ENCODE results near the gene SRCAP.

DNA sequence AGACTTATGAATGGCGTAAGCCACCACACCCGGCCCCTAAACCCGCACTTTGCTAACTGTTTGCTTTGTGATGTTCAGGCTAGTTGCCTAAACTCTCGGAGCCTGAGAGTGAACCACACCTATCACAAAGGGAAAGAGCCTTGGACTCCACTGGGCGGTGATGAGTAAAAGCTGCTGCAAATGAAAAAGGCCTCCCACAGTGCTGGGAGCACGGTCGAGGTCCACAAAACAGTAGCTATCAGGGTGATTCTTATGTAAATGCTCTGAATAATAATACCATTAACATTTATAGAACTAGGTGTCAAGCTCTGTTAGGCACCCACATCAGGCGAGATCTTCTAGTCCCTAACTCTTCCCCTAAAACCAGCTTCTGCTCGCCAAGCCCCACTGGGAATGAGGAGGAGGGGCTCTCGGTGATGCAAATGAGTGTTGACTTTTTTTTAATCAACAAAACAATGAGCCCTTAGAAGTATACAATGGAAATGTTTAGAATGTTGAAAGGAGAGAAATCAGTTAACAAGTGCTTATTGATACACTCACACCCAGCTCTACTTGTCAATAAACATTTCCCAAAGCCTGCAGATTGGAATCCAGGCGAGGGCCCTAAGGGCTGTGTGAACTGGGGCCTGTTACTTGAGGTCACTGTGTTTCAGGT, 20.9 kb upstream of the SRCAP start:
- TF ChIP-seq, protein P1, sequence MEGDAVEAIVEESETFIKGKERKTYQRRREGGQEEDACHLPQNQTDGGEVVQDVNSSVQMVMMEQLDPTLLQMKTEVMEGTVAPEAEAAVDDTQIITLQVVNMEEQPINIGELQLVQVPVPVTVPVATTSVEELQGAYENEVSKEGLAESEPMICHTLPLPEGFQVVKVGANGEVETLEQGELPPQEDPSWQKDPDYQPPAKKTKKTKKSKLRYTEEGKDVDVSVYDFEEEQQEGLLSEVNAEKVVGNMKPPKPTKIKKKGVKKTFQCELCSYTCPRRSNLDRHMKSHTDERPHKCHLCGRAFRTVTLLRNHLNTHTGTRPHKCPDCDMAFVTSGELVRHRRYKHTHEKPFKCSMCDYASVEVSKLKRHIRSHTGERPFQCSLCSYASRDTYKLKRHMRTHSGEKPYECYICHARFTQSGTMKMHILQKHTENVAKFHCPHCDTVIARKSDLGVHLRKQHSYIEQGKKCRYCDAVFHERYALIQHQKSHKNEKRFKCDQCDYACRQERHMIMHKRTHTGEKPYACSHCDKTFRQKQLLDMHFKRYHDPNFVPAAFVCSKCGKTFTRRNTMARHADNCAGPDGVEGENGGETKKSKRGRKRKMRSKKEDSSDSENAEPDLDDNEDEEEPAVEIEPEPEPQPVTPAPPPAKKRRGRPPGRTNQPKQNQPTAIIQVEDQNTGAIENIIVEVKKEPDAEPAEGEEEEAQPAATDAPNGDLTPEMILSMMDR (IDR thresholded peaks at IDR 0.05; ENCODE audit: poor library complexity) = no peak
- TF ChIP-seq EZH2phosphoT487 (IDR thresholded peaks at IDR 0.05; ENCODE audit: low read depth, severe bottlenecking, unreplicated experiment) = no peak
- no peak for TF ChIP-seq EZH2 (IDR thresholded peaks at IDR 0.05; ENCODE audit: borderline replicate concordance)

Measured in hepatocyte (in vitro differentiated cells).